Pancreas (tissue), 10 donors: ENCODE data around the gene PLLP. TPM values are rescaled to one million over a fixed set of nuclear protein-coding genes. Genes with fewer than 3 reads are reported as not detected.
A peak's percentile ranks its signal among the peaks of the same experiment; 100 is the strongest.

ENCODE experiments used
- ATAC-seq, 4 donors: fragments of 200-7000 bp; cut with Tn5 transposase; one replicate each; pipeline versions ENCODE4 v1.8.0 to v1.9.1; 2020; ENCODE audit warnings: mild to moderate bottlenecking in 4 of 4, moderate library complexity in 4 of 4
- DNase-seq, 6 donors: peaks; one replicate each; pipeline ENCODE4 v3.0.0-alpha.2; 2020
- FAIRE-seq: peaks from 2 replicates; lab custom pipeline; 2012; peaks lifted over from hg19 to GRCh38; lab: Jason Lieb, UNC
- H3K27ac ChIP-seq, 4 donors: fragments of 200-600 bp; sonication (generic); 1 replicate in 3 of 4; 2 replicates in 1 of 4; pipeline versions ENCODE4 v1.5.0 to v1.8.0; 2020
- H3K27me3 ChIP-seq, 4 donors: fragments of 200-600 bp; one replicate each; pipeline ENCODE4 v1.8.0; 2021
- H3K36me3 ChIP-seq, 3 donors: fragments of 200-600 bp; sonication (generic) in 1 of 3; one replicate each; pipeline versions ENCODE4 v1.5.0 to v1.8.0; 2020 to 2021
- H3K4me1 ChIP-seq, 3 donors: fragments of 200-600 bp; one replicate each; pipeline ENCODE4 v1.8.0; 2021
- H3K4me3 ChIP-seq, 4 donors: fragments of 200-600 bp; sonication (generic) in 2 of 4; one replicate each; pipeline versions ENCODE4 v1.5.0 to v1.8.0; 2020 to 2021
- H3K9me3 ChIP-seq, 4 donors: fragments of 200-600 bp; one replicate each; pipeline ENCODE4 v1.8.0; 2021
- CTCF ChIP-seq, 4 donors: fragments of 200-600 bp; sonication (generic) in 3 of 4; IDR thresholded peaks; one replicate each; pipeline versions ENCODE4 v1.5.0 to v1.8.0; 2021; ENCODE audit warnings: antibody characterized with exemption in 4 of 4
- WGBS, 2 donors: extraction: QIAGEN DNeasy Blood & Tissue Kit; methylation state at CpG; one replicate each; pipeline ENCODE4 v1.1.7; 2013; 5-methylcytosine and 5-hydroxymethylcytosine counted together
- intact Hi-C, 3 donors: fragments of 100-400 bp; cut with DNase I; formaldehyde crosslinking; loops; one replicate each; pipeline versions ENCODE4 v1.11.1 to v1.14.2; 2022
- polyA plus RNA-seq, 2 donors: library from polyadenylated mRNA; stranded (reverse); fragments of 200-250 nt; gene quantifications; one replicate each; pipeline ENCODE4 v1.2.3, GENCODE V29; 2013
- total RNA-seq, 6 donors: library from RNA; stranded (reverse); fragmentation: NEBNext Ultra II Directional in 4 of 6; extraction: Animal tissue kit (Norgen Biotek cat#: 25700) in 4 of 6; gene quantifications; one replicate each; pipeline versions ENCODE4 v1.2.1 to v1.2.4, GENCODE V29; 2021 to 2023
- donor health status: healthy with polysubstance abuse.
- donor health status: DM: no; HTN: no; CAD: no; lungs with moderate emphysema.
- donor health status: DM: no; HTN: no; CAD: no.
- donor health status: control.
- donor health status: control.
- donor health status: Bipolar disorder and iron deficiency.
- donor health status: DM: yes; HTN: yes; CAD: no.
- donor health status: DM: no; HTN: no; CAD: no.
- donor health status: DM: no; HTN: no; CAD: no.
- donor health status: DM: yes; HTN: yes; CAD: no.

Gene PLLP
- total and polyA plus RNA-seq, 8 donors: 10.8 to 34.3 (median 24.1) TPM

- intact Hi-C loops: loop anchor here in 2 of 3 donors (10.0 kb wide), 2 partner anchors 107 to 207 kb away; no protein-coding TSS in a partner anchor
Observed at GRCh38 chr16:57307365-57307764, 22.9 kb upstream of the PLLP start.

GRCh38 chr16:57306676-57307341 is 22.3 kb upstream of the PLLP start:
- 48 to 56% methylated on average over 14 of the region's 14 CpGs for WGBS, 2 donors
- H3K9me3 ChIP-seq: no peaks in the 10 kb centered on the region
- H3K4me1 ChIP-seq: no peaks in the 10 kb centered on the region
- intact Hi-C loops: loop anchor here in 2 of 3 donors (10.0 kb wide), 2 partner anchors 108 to 208 kb away; no protein-coding TSS in a partner anchor
- ATAC-seq (no peak), DNase-seq (no peak), FAIRE-seq (no peak)
- H3K4me3 ChIP-seq: no peak overlapping the region
- H3K27ac ChIP-seq: no peak overlapping the region
- TF ChIP-seq CTCF (IDR thresholded peaks at IDR 0.05): no peak
- H3K36me3 ChIP-seq: no peaks in the 10 kb centered on the region
- H3K27me3 ChIP-seq: no peaks in the 10 kb centered on the region

More at GRCh38 chr16:57307365-57307764, 22.9 kb upstream of the PLLP start:
- no peak overlapping the region for H3K4me3 ChIP-seq
- 52 to 58% methylated on average over 5 of the region's 5 CpGs for WGBS, 2 donors
- DNase-seq (no peak), ATAC-seq (no peak), FAIRE-seq (no peak)
- H3K4me1 ChIP-seq: no peaks in the 10 kb centered on the region
- H3K36me3 ChIP-seq: no peaks in the 10 kb centered on the region
- H3K9me3 ChIP-seq: no peaks in the 10 kb centered on the region
- TF ChIP-seq CTCF (IDR thresholded peaks at IDR 0.05): no peak
- H3K27me3 ChIP-seq: no peaks in the 10 kb centered on the region
- H3K27ac ChIP-seq: no peak overlapping the region

GRCh38 chr16:57305159-57305811 is 20.8 kb upstream of the PLLP start:
- H3K27ac ChIP-seq: peak overlapping the region in 2 of 4 donors; percentile 65 to 72
- DNase-seq (no peak), ATAC-seq (no peak), FAIRE-seq (no peak)
- no peaks in the 10 kb centered on the region for H3K9me3 ChIP-seq
- no peaks in the 10 kb centered on the region for H3K27me3 ChIP-seq
- H3K4me1 ChIP-seq: peaks cover 0 to 4% (median 0%) of the 10 kb centered on the region in 3 donors
- no peak overlapping the region for H3K4me3 ChIP-seq
- H3K36me3 ChIP-seq: no peaks in the 10 kb centered on the region
- 63 to 65% methylated on average over 8 of the region's 8 CpGs for WGBS, 2 donors
- intact Hi-C loops: loop anchor here in 2 of 3 donors (10.0 kb wide), 2 partner anchors 110 to 210 kb away; no protein-coding TSS in a partner anchor
- no peak for TF ChIP-seq CTCF (IDR thresholded peaks at IDR 0.05)

- Histone ChIP-seq H3K27ac (peak overlapping the region; percentile 59 to 72 (median 62)), H3K9me3 (no peaks in the 10 kb centered on the region), H3K4me3 (no peak overlapping the region), H3K4me1 (peaks cover 0 to 4% (median 0%) of the 10 kb centered on the region in 3 donors), H3K36me3 (no peaks in the 10 kb centered on the region), H3K27me3 (no peaks in the 10 kb centered on the region)
- no peak for FAIRE-seq
- DNase-seq: peak in 3 of 6 donors; percentile 46 to 64 (median 61)
- ATAC-seq: peak in 3 of 4 donors; percentile 5 to 27 (median 6)
- WGBS, 2 donors: 71 to 72% methylated on average over 13 to 16 of the region's 16 CpGs
- intact Hi-C loops: loop anchor here (5.0 to 10.0 kb wide), 3 partner anchors 110 to 213 kb away; no protein-coding TSS in a partner anchor
- TF ChIP-seq CTCF (IDR thresholded peaks at IDR 0.05): no peak
Observed at GRCh38 chr16:57304169-57305061, 19.9 kb upstream of the PLLP start.
